Osteoblast (primary cell): Measurements from ENCODE around the gene MRPL21. TPM values are rescaled to one million over a fixed set of nuclear protein-coding genes. Genes with fewer than 3 reads are reported as not detected.

ENCODE experiments used
- DNase-seq: peaks from one replicate; pipeline ENCODE4 v3.0.0; 2011; ENCODE audit warnings: low spot score, mixed read lengths; ENCODE audit not compliant: insufficient read length; ENCODE audit errors: missing footprints
- H2AFZ ChIP-seq: 2 replicates; pipeline ENCODE4 v1.6.0; 2011; ENCODE audit warnings: mild to moderate bottlenecking, low read length
- H3K27ac ChIP-seq: 2 replicates; pipeline ENCODE4 v1.5.1; 2011; ENCODE audit warnings: mild to moderate bottlenecking, low read depth, low read length, moderate library complexity
- H3K27me3 ChIP-seq: 2 replicates; pipeline ENCODE4 v1.6.0; 2012; ENCODE audit warnings: mild to moderate bottlenecking, control low read depth, inconsistent platforms, low read length, moderate library complexity; ENCODE audit not compliant: insufficient read depth
- H3K36me3 ChIP-seq: 2 replicates; pipeline ENCODE4 v1.5.1; 2011; ENCODE audit warnings: mild to moderate bottlenecking, low read length, control low read depth, moderate library complexity; ENCODE audit not compliant: insufficient read depth
- H3K4me1 ChIP-seq: 2 replicates; pipeline ENCODE4 v1.5.1; 2011; ENCODE audit warnings: mild to moderate bottlenecking, low read length, control low read depth, moderate library complexity; ENCODE audit not compliant: insufficient read depth
- H3K4me2 ChIP-seq: 2 replicates; pipeline ENCODE4 v1.6.0; 2011; ENCODE audit warnings: mild to moderate bottlenecking, low read length; ENCODE audit not compliant: insufficient read depth
- H3K4me3 ChIP-seq: fragments of 200-600 bp; sonication (generic); 3 replicates; pipeline ENCODE4 v1.5.1; 2012; ENCODE audit warnings: mild to moderate bottlenecking, low read length, inconsistent platforms; ENCODE audit not compliant: insufficient read depth
- H3K79me2 ChIP-seq: 2 replicates; pipeline ENCODE4 v1.6.0; 2012; ENCODE audit warnings: mild to moderate bottlenecking, low read length, control low read depth, inconsistent platforms; ENCODE audit not compliant: insufficient read depth
- H3K9me3 ChIP-seq: 2 replicates; pipeline ENCODE4 v1.5.1; 2011; ENCODE audit warnings: low read depth, low read length, control low read depth
- H4K20me1 ChIP-seq: 2 replicates; pipeline ENCODE4 v1.6.0; 2012; ENCODE audit warnings: mild to moderate bottlenecking, low read length, control low read depth; ENCODE audit not compliant: insufficient read depth
- total RNA-seq: library from RNA; depleted of rRNA; stranded (reverse); fragments of >200 nt; gene quantifications from 2 replicates; pipeline ENCODE4 v1.2.3, GENCODE V29; 2012
- TF ChIP-seq, protein P1 (sequence below): IDR thresholded peaks from 2 replicates; pipeline ENCODE4 v1.5.1; 2011; ENCODE audit warnings: mild to moderate bottlenecking, low read depth, low read length, moderate library complexity; ENCODE audit errors: extremely low read depth

MRPL21 gene
- total RNA-seq, 1 donor = 51.0 TPM

- no peaks in the 10 kb centered on the region for H3K9me3 ChIP-seq
- no peak overlapping the region for H3K4me3 ChIP-seq
- H3K27me3 ChIP-seq = peaks cover 8% of the 10 kb centered on the region
- TF ChIP-seq, protein P1, sequence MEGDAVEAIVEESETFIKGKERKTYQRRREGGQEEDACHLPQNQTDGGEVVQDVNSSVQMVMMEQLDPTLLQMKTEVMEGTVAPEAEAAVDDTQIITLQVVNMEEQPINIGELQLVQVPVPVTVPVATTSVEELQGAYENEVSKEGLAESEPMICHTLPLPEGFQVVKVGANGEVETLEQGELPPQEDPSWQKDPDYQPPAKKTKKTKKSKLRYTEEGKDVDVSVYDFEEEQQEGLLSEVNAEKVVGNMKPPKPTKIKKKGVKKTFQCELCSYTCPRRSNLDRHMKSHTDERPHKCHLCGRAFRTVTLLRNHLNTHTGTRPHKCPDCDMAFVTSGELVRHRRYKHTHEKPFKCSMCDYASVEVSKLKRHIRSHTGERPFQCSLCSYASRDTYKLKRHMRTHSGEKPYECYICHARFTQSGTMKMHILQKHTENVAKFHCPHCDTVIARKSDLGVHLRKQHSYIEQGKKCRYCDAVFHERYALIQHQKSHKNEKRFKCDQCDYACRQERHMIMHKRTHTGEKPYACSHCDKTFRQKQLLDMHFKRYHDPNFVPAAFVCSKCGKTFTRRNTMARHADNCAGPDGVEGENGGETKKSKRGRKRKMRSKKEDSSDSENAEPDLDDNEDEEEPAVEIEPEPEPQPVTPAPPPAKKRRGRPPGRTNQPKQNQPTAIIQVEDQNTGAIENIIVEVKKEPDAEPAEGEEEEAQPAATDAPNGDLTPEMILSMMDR = no peak
- H3K4me1 ChIP-seq = peaks cover 17% of the 10 kb centered on the region
- no peaks in the 10 kb centered on the region for H3K36me3 ChIP-seq
- no peak overlapping the region for H3K4me2 ChIP-seq
- H3K79me2 ChIP-seq = peaks cover 11% of the 10 kb centered on the region
- H4K20me1 ChIP-seq = no peaks in the 10 kb centered on the region
- DNase-seq = no peak
- no peak overlapping the region for H3K27ac ChIP-seq
- no peak overlapping the region for H2AFZ ChIP-seq
Observed at GRCh38 chr11:68845351-68846002, 58.2 kb downstream of the MRPL21 start.

DNA sequence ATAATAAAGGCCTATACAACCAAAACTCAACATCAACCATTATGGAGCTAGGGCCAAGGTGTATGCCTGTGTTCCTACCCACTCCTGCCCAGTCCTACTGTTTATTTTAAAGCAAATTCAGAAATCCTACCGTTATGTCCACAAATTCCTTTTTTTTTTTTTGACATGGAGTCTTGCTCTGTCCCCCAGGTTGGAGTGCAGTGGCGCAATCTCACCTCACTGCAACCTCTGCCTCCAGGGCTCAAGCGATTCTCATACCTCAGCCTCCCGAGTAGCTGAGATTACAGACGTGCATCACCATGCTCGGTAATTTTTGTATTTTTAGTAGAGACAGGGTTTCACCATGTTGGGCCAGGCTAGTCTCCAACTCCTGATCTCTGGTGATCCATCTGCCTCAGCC, 58.8 kb downstream of the MRPL21 start:
- Histone ChIP-seq H2AFZ (no peak overlapping the region), H3K4me3 (no peak overlapping the region), H3K9me3 (no peaks in the 10 kb centered on the region), H3K4me1 (peaks cover 23% of the 10 kb centered on the region), H4K20me1 (no peaks in the 10 kb centered on the region), H3K79me2 (peaks cover 11% of the 10 kb centered on the region), H3K27ac (no peak overlapping the region), H3K27me3 (peaks cover 8% of the 10 kb centered on the region), H3K36me3 (no peaks in the 10 kb centered on the region), H3K4me2 (no peak overlapping the region)
- TF ChIP-seq, protein P1 = no peak
- DNase-seq = no peak

DNA sequence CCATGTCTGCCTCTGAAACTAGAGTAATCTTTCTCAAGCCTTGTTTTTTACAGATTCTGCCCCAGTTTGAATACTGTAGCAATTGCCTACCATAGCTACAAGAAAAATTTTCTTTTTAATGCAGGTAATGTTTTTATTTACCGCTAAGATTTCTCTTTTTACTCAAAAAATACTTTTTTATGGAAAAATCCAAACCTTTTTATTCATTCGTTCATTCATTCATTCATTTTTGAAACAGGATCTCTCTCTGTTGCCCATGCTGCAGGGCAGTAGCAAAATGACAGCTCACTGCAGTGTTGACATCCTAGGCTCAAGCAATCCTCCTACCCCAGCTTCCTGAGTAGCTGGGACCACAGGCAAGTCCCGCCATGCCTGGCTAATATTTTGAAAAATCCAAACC, 59.3 kb downstream of the MRPL21 start:
- Histone ChIP-seq H4K20me1 (no peaks in the 10 kb centered on the region), H2AFZ (peak overlapping the region; percentile 35), H3K27ac (no peak overlapping the region), H3K9me3 (no peaks in the 10 kb centered on the region), H3K4me2 (no peak overlapping the region), H3K27me3 (peaks cover 8% of the 10 kb centered on the region), H3K4me3 (no peak overlapping the region), H3K4me1 (peaks cover 28% of the 10 kb centered on the region), H3K79me2 (peaks cover 11% of the 10 kb centered on the region), H3K36me3 (no peaks in the 10 kb centered on the region)
- TF ChIP-seq, protein P1 = no peak
- DNase-seq = no peak

- no peaks in the 10 kb centered on the region for H4K20me1 ChIP-seq
- peaks cover 11% of the 10 kb centered on the region for H3K79me2 ChIP-seq
- DNase-seq = peak; percentile 82
- peaks cover 29% of the 10 kb centered on the region for H3K4me1 ChIP-seq
- no peaks in the 10 kb centered on the region for H3K9me3 ChIP-seq
- TF ChIP-seq, protein P1 = no peak
- H3K27ac ChIP-seq = no peak overlapping the region
- H3K4me3 ChIP-seq = peak overlapping the region; percentile 91
- no peaks in the 10 kb centered on the region for H3K36me3 ChIP-seq
- H3K27me3 ChIP-seq = peaks cover 8% of the 10 kb centered on the region
- H3K4me2 ChIP-seq = peak overlapping the region; percentile 80
- H2AFZ ChIP-seq = peak overlapping the region; percentile 90
Observed at GRCh38 chr11:68843703-68844312, 59.8 kb downstream of the MRPL21 start.
